ENCODE results near the gene MED27.

DNA sequence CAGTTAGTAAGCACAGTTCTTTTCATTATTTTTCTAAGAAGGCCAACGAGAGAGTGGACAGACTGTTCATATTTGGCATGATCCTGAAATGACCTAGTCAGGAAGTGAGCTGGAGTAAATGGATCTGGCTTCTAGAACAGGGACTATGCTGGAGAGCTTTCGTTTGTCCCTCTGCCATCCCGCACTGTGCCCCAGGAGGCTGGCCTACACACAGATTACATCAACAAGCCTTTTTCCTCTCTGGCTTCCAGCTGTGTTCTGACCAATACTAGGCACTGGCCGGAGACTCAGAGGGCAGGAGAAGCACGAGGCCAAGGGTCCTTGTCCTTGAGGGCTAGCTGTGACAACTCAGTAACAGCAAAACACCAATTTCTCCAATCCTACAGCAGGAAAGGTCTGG lies 127.8 kb downstream of the MED27 start:
- TF ChIP-seq, protein P1, sequence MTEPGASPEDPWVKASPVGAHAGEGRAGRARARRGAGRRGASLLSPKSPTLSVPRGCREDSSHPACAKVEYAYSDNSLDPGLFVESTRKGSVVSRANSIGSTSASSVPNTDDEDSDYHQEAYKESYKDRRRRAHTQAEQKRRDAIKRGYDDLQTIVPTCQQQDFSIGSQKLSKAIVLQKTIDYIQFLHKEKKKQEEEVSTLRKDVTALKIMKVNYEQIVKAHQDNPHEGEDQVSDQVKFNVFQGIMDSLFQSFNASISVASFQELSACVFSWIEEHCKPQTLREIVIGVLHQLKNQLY (CRISPR knock-in tag; conservative IDR thresholded peaks at IDR 0.05), result no peak
- TF ChIP-seq, protein P2, sequence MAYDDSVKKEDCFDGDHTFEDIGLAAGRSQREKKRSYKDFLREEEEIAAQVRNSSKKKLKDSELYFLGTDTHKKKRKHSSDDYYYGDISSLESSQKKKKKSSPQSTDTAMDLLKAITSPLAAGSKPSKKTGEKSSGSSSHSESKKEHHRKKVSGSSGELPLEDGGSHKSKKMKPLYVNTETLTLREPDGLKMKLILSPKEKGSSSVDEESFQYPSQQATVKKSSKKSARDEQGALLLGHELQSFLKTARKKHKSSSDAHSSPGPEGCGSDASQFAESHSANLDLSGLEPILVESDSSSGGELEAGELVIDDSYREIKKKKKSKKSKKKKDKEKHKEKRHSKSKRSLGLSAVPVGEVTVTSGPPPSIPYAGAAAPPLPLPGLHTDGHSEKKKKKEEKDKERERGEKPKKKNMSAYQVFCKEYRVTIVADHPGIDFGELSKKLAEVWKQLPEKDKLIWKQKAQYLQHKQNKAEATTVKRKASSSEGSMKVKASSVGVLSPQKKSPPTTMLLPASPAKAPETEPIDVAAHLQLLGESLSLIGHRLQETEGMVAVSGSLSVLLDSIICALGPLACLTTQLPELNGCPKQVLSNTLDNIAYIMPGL (CRISPR knock-in tag; IDR thresholded peaks at IDR 0.05), result no peak
- TF ChIP-seq NR1H2 (CRISPR knock-in tag; IDR thresholded peaks at IDR 0.05), result no peak
- no peak for TF ChIP-seq CTCF (IDR thresholded peaks at IDR 0.05 in 2 of 3, conservative IDR thresholded peaks at IDR 0.05 in 1 of 3; ENCODE audit: insufficient read depth in 2 of 3, low read depth in 1 of 3, low read length in 3 of 3)
- TF ChIP-seq SP1 (CRISPR knock-in tag; IDR thresholded peaks at IDR 0.05), result no peak
- TF ChIP-seq KDM1A (IDR thresholded peaks at IDR 0.05), result no peak
- no peak for TF ChIP-seq FOXJ3 (CRISPR knock-in tag; IDR thresholded peaks at IDR 0.05)
- no peak for TF ChIP-seq NCOR1 (IDR thresholded peaks at IDR 0.05)

Data from K562 (cell line).